NCI-H1048 (cell line): Measurements from ENCODE around the gene KCNA10.

ENCODE experiments used
- DNase-seq: peaks from one replicate; lab custom pipeline; 2025; lab: John Stamatoyannopoulos, UW

The KCNA10 gene

DNA sequence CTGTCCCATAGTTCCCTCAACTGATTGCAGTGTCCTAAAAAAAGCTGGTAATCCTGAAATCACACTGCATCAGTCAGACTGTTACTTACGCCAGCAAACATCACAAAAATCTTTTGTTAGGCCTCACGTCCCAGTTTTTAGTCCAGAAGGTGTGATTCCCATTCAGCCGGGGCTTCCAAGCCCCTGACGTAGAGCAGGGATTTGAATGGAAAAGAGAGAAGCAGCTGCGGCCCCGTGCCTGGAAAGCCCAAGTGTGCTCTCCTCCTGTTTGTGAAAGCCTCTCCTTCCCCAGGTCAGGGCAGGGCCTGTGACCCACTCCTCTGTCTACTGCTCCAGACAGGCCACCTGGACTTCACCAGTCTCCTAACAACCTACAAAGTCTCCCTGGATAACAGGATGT lies 20.7 kb downstream of the KCNA10 start:
- DNase-seq: no peak

GRCh38 chr1:110495926-110496600 lies 22.9 kb downstream of the KCNA10 start:
- DNase-seq: peak; percentile 45

DNA sequence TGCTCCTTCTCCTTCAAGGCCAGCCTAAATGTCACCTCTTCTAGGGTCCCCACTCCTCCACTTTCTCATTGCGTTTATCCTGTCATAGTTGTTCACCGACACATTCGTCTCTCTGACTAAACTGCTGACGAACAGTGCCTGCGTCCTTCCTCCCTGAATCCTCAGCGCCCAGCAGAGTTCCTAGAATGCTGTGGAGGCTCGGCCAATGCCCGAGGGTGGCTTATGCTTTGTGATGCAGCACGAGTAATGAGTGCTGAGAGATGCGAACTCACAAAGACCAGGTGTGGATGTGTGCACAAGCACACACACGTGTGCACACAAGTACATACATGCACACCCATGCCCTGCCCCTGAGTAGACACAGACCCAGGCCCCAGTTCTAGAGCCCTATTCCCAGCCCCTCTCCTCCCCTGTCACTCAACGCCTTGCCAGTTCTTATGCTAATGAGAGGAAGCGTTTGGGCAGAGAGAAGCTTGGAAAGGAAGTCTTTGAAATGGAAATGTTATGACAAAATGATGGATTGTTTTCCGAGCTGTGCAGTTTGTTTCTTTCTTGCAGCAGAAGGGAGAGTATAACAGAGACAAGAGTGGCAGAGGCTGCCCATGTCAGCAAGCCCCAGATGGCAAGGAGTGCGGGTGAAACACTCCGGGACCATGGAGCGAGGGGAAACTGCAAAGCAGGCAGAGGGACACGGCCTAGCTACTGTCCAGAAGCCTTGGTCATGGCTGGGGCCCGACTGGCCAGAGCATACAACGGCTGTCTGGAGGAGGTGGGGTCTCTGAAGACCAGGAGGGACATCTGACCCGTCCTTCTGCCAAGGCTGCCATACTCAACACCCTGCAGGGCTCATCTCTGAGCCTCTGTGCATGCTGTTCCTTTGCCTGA lies 24.2 kb downstream of the KCNA10 start:
- no peak for DNase-seq

- no peak for DNase-seq
Measured at GRCh38 chr1:110494036-110494435, 24.9 kb downstream of the KCNA10 start.

DNA sequence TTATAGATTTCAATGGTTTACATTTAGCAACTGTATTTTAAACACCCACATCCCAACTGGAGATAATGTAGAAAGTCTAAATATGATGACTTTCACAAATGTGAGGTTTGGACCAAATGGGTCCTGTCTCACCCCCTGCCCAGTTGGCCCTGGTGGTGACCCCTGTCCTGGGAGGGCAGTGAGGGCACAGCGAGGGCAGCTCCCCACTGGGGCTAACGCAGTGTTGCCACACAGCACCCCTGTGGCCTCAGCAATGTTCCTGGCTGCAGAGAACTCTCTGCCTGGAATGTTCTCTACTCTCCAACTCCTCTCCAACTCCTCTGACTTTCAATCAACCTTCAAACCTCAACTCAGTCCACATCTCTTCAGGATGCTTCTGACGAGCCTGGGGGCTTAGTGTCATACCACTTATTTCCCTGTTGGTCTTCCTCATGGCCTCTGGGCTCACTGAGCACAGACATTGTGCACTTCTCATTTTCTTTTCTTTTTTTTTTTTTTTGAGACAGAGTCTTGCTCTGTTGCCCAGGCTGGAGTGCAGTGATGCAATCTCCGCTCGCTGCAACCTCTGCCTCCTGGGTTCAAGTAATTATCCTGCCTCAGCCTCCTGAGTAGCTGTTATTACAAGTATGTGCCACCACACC lies 25.8 kb downstream of the KCNA10 start:
- no peak for DNase-seq

- no peak for DNase-seq
Measured at GRCh38 chr1:110492573-110492972, 26.4 kb downstream of the KCNA10 start.

- DNase-seq: no peak
Measured at GRCh38 chr1:110490791-110491451, 28.1 kb downstream of the KCNA10 start.

DNA sequence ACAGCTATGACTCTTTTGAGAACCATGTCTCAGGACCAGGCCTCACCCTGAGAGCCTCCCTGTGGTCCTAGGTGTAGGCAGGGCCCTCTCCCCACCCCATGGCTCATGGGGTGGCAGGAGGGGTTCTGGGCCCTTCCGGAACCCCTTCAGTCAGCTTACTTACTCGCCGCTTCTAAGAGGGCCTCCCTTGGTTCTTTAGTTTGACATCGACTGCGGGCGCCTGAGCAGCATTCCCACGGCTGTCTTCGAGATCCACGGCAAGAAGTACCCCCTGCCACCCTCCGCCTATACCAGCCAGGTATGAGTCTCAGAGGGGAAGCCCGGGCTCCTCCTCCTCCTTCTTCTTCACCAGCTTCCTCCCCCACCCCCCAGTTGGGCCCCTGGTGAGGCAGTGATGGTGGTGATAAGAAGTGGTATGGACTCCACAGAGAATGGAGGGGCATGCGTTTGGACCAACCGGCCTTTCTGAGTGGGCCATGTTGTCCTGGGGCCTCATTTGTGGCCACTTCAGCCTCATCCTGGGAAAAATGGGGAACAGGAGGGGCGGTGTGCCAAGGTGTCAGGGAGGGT lies 28.9 kb downstream of the KCNA10 start:
- DNase-seq: no peak

DNA sequence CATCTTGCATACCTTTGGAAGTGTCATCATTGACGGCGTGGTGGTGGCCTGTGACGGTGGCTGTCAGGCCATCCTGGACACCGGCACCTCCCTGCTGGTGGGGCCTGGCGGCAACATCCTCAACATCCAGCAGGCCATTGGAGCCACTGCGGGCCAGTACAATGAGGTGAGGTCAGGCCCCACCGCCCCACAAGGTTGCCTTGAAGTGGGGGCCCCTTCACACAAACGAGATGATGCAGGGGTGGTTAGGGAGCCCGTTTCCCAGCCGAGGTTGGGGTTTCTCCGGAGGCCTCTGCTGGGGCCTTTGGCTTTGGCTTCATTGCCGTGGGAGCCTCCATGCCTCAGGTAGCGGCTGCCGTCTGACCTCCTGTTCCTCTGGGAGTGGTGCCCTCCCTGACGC lies 29.6 kb downstream of the KCNA10 start:
- no peak for DNase-seq

GRCh38 chr1:110488867-110489266 lies 30.1 kb downstream of the KCNA10 start:
- no peak for DNase-seq

DNA sequence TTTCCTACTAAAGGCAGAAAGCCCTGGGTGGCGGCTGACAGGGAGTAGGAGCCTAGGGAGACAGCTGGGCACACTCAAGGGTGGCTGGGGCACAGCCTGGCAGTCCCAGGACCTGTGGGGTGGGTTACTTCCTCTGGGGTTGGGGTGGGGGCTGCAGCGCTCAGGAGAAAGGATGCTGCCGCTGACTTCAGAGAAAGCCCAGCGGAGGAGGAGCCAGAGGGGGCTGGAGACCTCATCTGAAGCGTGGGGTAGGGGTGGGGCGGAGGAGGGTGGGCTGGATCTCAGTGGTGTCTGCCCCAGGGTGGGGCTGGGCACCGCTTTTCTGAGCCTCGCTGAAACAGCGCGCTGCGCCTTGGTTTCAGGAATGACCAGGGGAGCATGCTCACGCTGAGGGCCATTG lies 30.8 kb downstream of the KCNA10 start:
- no peak for DNase-seq

DNA sequence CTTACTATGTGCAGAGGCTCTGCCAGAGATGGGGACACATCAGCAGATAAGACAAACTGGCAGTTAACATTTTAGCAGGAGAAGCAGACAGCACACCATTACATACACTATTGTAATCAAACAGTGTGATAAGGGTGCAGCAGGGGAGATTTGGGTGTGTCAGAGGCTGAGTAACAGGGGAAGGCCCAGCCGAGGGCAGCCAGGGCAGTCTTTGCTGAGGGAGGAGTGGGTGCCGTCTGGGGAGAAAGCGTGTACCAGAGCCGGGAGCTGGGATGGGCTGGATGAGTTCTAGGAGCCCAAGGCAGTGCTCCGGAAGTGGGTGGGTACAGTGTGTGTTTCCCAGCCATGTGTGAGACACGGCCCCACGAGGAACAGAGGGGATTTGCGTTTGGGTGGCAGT lies 31.2 kb downstream of the KCNA10 start:
- no peak for DNase-seq

- no peak for DNase-seq
Measured at GRCh38 chr1:110485725-110486124, 33.2 kb downstream of the KCNA10 start.

DNA sequence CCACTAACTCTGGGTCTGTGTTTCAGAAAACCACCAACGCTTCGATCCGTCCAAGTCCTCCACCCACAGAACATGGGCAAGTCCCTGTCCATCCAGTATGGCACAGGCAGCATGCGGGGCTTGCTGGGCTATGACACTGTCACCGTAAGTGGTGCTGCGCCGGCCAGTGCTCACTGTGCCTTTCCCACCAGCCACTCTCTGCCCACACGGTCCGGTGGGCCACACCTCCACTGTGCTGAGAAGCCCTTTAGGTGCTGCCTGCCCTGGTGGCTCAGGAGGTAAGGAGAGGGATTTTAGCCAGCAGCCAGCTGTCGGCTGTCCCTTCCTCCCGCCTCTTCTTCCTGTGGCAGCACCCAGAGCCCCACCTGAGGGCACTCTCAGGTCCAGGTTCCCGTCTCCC lies 34.2 kb downstream of the KCNA10 start:
- DNase-seq: no peak

- no peak for DNase-seq
Measured at GRCh38 chr1:110483308-110483685, 35.7 kb downstream of the KCNA10 start.

- DNase-seq: no peak
Measured at GRCh38 chr1:110482662-110483307, 36.2 kb downstream of the KCNA10 start.

GRCh38 chr1:110481968-110482623 lies 36.9 kb downstream of the KCNA10 start:
- DNase-seq: no peak

- no peak for DNase-seq
Measured at GRCh38 chr1:110480356-110481096, 38.4 kb downstream of the KCNA10 start.

GRCh38 chr1:110478886-110479285 lies 40.1 kb downstream of the KCNA10 start:
- DNase-seq: no peak

DNA sequence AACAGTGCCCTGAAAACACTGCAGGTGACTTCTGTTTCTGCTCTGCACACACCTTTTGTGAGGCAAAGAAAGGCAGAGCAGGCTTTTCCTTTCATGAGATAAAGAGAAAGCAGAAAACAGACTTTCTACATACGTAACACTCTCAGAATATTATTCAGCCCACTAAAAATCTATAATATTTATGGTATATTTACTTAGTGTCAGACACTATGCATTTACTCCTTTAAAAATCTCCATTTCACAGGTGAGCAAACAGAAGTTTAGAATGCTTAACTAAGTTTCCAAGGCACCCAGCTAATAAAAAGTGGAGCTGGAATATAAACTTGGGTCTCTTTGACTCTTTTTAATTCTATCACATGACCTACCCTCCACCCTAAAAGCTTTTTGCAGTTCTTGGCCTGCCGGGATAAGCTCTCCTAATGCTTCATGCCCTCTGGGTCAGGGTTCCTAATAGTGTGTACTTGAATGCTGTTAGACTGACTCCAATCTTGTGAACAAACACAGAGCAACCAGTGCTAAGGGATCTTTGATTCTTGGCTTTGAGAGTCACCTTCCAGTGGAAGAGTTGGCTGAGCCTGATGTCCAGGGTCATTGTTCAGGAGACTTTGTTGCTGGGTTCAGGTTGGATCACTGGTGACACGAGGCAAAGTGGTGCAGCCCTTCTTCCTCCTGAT lies 40.9 kb downstream of the KCNA10 start:
- DNase-seq: no peak
